Heart left ventricle (tissue), 16 donors: ENCODE data around the gene RUSC2. TPM values are rescaled to one million over a fixed set of nuclear protein-coding genes. Genes with fewer than 3 reads are reported as not detected.

Experiments
- ATAC-seq, 4 donors: fragments of 200-7000 bp; cut with Tn5 transposase; one replicate each; pipeline ENCODE4 v1.9.1; 2020 to 2022; ENCODE audit warnings: moderate library complexity in 4 of 4, mild to moderate bottlenecking in 3 of 4, moderate number of reproducible peaks in 1 of 4
- DNase-seq, 5 donors: peaks; one replicate each; pipeline ENCODE4 v3.0.0-alpha.2; 2020
- H3K27ac ChIP-seq, 12 donors: fragments of 200-600 bp; sonication (generic) in 4 of 12; one replicate each; pipeline versions ENCODE4 v1.5.0 to v1.8.0; 2016 to 2022; ENCODE audit warnings: mild to moderate bottlenecking in 2 of 12
- H3K27me3 ChIP-seq, 9 donors: fragments of 200-600 bp; sonication (generic) in 2 of 9; one replicate each; pipeline versions ENCODE4 v1.5.1 to v1.8.0; 2016 to 2022; ENCODE audit warnings: mild to moderate bottlenecking in 3 of 9
- H3K36me3 ChIP-seq, 9 donors: fragments of 200-600 bp; sonication (generic) in 2 of 9; one replicate each; pipeline versions ENCODE4 v1.5.0 to v1.8.0; 2018 to 2022; ENCODE audit warnings: mild to moderate bottlenecking in 2 of 9
- H3K4me1 ChIP-seq, 12 donors: fragments of 200-600 bp; sonication (generic) in 4 of 12; one replicate each; pipeline versions ENCODE4 v1.5.0 to v1.8.0; 2016 to 2022; ENCODE audit warnings: mild to moderate bottlenecking in 3 of 12
- H3K4me3 ChIP-seq, 12 donors: fragments of 200-600 bp; sonication (generic) in 4 of 12; one replicate each; pipeline versions ENCODE4 v1.5.0 to v1.8.0; 2017 to 2022; ENCODE audit warnings: mild to moderate bottlenecking in 9 of 12, moderate library complexity in 4 of 12
- H3K9me3 ChIP-seq, 12 donors: fragments of 200-600 bp; sonication (generic) in 4 of 12; one replicate each; pipeline versions ENCODE4 v1.5.0 to v1.8.0; 2016 to 2022; ENCODE audit warnings: mild to moderate bottlenecking in 1 of 12
- CTCF ChIP-seq, 12 donors: fragments of 200-600 bp; sonication (generic) in 4 of 12; IDR thresholded peaks; one replicate each; pipeline versions ENCODE4 v1.5.0 to v1.8.0; 2018 to 2022; ENCODE audit warnings: antibody characterized with exemption in 12 of 12, mild to moderate bottlenecking in 5 of 12
- POLR2A ChIP-seq, 2 donors: fragments of 450-650 bp; IDR thresholded peaks; one replicate each; pipeline ENCODE4 v1.6.1; 2017; ENCODE audit warnings: antibody characterized with exemption in 2 of 2, mild to moderate bottlenecking in 2 of 2, moderate library complexity in 2 of 2
- WGBS, 4 donors: extraction: QIAGEN DNeasy Blood & Tissue Kit in 2 of 4; methylation state at CpG; one replicate each; pipeline versions ENCODE4 v1.1.5 to v1.1.7; 2013 to 2018; 5-methylcytosine and 5-hydroxymethylcytosine counted together
- intact Hi-C, 10 donors: fragments of 100-400 bp; cut with DNase I; formaldehyde crosslinking; loops; one replicate each; pipeline versions ENCODE4 v1.11.1 to v1.14.2; 2022
- polyA plus RNA-seq, 2 donors: library from polyadenylated mRNA; stranded (reverse); fragments of 200-250 nt; gene quantifications; one replicate each; pipeline ENCODE4 v1.2.3, GENCODE V29; 2013
- total RNA-seq, 9 donors: library from RNA; depleted of rRNA in 2 of 9; stranded (reverse); fragments of >200 nt in 2 of 9; fragmentation: NEBNext Ultra II Directional in 3 of 9; extraction: Animal tissue kit (Norgen Biotek cat#: 25700) in 3 of 9; gene quantifications; one replicate each; pipeline versions ENCODE4 v1.1.0 to v1.2.4, GENCODE V29; 2016 to 2023
- donor health status: ischemic (EF 13 %, LVEDD 7.1; RV severe dilation, severe dysfunction).
- donor health status: healthy with polysubstance abuse.
- donor health status: DM: no; HTN: yes; CAD: no.
- donor health status: DM: no; HTN: no; CAD: no.
- donor health status: ischemic (EF 25% LVEDD 6.9; RV normal size, moderate dysfunction).
- donor health status: ischemic (EF 25% LVEDD 5.7; RV mildly dilated, moderate dysfunction).
- donor health status: healthy.
- donor health status: DM: yes; HTN: yes; CAD: no.
- donor health status: ischemic (EF 35%, LVEDD 5.7; RV mildly dilated, moderate dysfunction).
- donor health status: nonischemic (EF 11% LVEDD 7.7; RV severe dilation, severe dysfunction).
- donor health status: DM: yes; HTN: yes; CAD: no.
- donor health status: PGD.
- donor health status: ischemic (EF 29% LVEDD 5.4; RV normal size, mild dysfunction).
- donor health status: nonischemic (EF 23%, LVEDD 6.1; RV moderate dilation, normal function).

Gene RUSC2
- total and polyA plus RNA-seq, 11 donors = 23.0 to 56.1 (median 30.5) TPM

- DNase-seq = peak in 1 of 5 donors; percentile 37
- intact Hi-C loops = no loop called here
- no peaks in the 10 kb centered on the region for H3K36me3 ChIP-seq
- no peaks in the 10 kb centered on the region for H3K9me3 ChIP-seq
- TF ChIP-seq CTCF (IDR thresholded peaks at IDR 0.05) = no peak
- TF ChIP-seq POLR2A (IDR thresholded peaks at IDR 0.05) = no peak
- peaks cover 16 to 85% (median 68%) of the 10 kb centered on the region in 12 donors for H3K4me1 ChIP-seq
- H3K4me3 ChIP-seq = no peak overlapping the region
- WGBS, 4 donors = 28 to 37% (median 36%) methylated on average over 4 of the region's 4 CpGs
- ATAC-seq = peak in 3 of 4 donors; percentile 9 to 49 (median 17)
- H3K27ac ChIP-seq = peak overlapping the region; percentile 48 to 87 (median 81)
- H3K27me3 ChIP-seq = no peaks in the 10 kb centered on the region
Observed at GRCh38 chr9:35518225-35518821, 28.4 kb downstream of the RUSC2 start.

GRCh38 chr9:35518981-35519679 lies 29.2 kb downstream of the RUSC2 start:
- H3K27me3 ChIP-seq = no peaks in the 10 kb centered on the region
- ATAC-seq (peak; percentile 70 to 87 (median 78)), DNase-seq (peak in 2 of 5 donors; percentile 21 to 36)
- no peaks in the 10 kb centered on the region for H3K9me3 ChIP-seq
- no peaks in the 10 kb centered on the region for H3K36me3 ChIP-seq
- TF ChIP-seq POLR2A (IDR thresholded peaks at IDR 0.05) = no peak
- TF ChIP-seq CTCF (IDR thresholded peaks at IDR 0.05) = no peak
- intact Hi-C loops = no loop called here
- 27 to 42% (median 32%) methylated on average over 5 of the region's 5 CpGs for WGBS, 4 donors
- peaks cover 16 to 86% (median 69%) of the 10 kb centered on the region in 12 donors for H3K4me1 ChIP-seq
- peak overlapping the region; percentile 48 to 87 (median 81) for H3K27ac ChIP-seq
- peak overlapping the region in 2 of 12 donors; percentile 1 to 16 for H3K4me3 ChIP-seq

- Histone ChIP-seq H3K9me3 (no peaks in the 10 kb centered on the region), H3K4me1 (peaks cover 16 to 80% (median 66%) of the 10 kb centered on the region in 12 donors), H3K27me3 (no peaks in the 10 kb centered on the region), H3K4me3 (peak overlapping the region in 2 of 12 donors; percentile 1 to 16), H3K27ac (peak overlapping the region; percentile 48 to 87 (median 81)), H3K36me3 (no peaks in the 10 kb centered on the region)
- WGBS, 4 donors = 85 to 96% (median 91%) methylated on average over 1 of the region's 1 CpG
- peak in 1 of 4 donors; percentile 7 for ATAC-seq
- intact Hi-C loops = no loop called here
- DNase-seq = no peak
- TF ChIP-seq CTCF (IDR thresholded peaks at IDR 0.05) = no peak
Observed at GRCh38 chr9:35519692-35520363, 29.9 kb downstream of the RUSC2 start.

- no peak overlapping the region for H3K4me3 ChIP-seq
- H3K4me1 ChIP-seq = peaks cover 16 to 80% (median 66%) of the 10 kb centered on the region in 12 donors
- ATAC-seq (no peak), DNase-seq (no peak)
- TF ChIP-seq CTCF (IDR thresholded peaks at IDR 0.05) (no peak), POLR2A (IDR thresholded peaks at IDR 0.05) (no peak)
- peak overlapping the region; percentile 48 to 87 (median 81) for H3K27ac ChIP-seq
- intact Hi-C loops = no loop called here
- 44 to 65% (median 52%) methylated on average over 1 of the region's 1 CpG for WGBS, 4 donors
- H3K36me3 ChIP-seq = no peaks in the 10 kb centered on the region
- H3K9me3 ChIP-seq = no peaks in the 10 kb centered on the region
- H3K27me3 ChIP-seq = no peaks in the 10 kb centered on the region
Observed at GRCh38 chr9:35520364-35520710, 30.4 kb downstream of the RUSC2 start.
